Bronchial epithelial cell (primary cell): ENCODE results near the gene IBA57. TPM values are rescaled to one million over a fixed set of nuclear protein-coding genes. Genes with fewer than 3 reads are reported as not detected.

Experiments
- DNase-seq: peaks from one replicate; pipeline ENCODE4 v3.0.0-alpha.2; 2010; ENCODE audit warnings: low read depth
- FAIRE-seq: peaks from 2 replicates; lab custom pipeline; 2011; peaks lifted over from hg19 to GRCh38; lab: Jason Lieb, UNC
- H3K27me3 ChIP-seq: 2 replicates; pipeline ENCODE4 v1.5.1; 2011; ENCODE audit warnings: low read length; ENCODE audit not compliant: control insufficient read depth, insufficient read depth
- H3K36me3 ChIP-seq: 2 replicates; pipeline ENCODE4 v1.5.1; 2011; ENCODE audit warnings: low read length; ENCODE audit not compliant: control insufficient read depth, insufficient read depth
- H3K4me3 ChIP-seq: 2 replicates; pipeline ENCODE4 v1.5.1; 2011; ENCODE audit warnings: mild to moderate bottlenecking, low read depth, low read length, control low read depth
- CTCF ChIP-seq: IDR thresholded peaks from 2 replicates; pipeline ENCODE4 v1.5.1; 2011; ENCODE audit warnings: mild to moderate bottlenecking, moderate library complexity, low read length, control low read depth, inconsistent platforms; ENCODE audit not compliant: insufficient read depth, severe bottlenecking
- total RNA-seq: library from RNA; depleted of rRNA; stranded (reverse); fragments of >200 nt; gene quantifications from 2 replicates; pipeline ENCODE4 v1.2.1, GENCODE V29; 2014

Gene IBA57
- total RNA-seq, 1 donor from 2014 or later: 2.6 TPM

DNA sequence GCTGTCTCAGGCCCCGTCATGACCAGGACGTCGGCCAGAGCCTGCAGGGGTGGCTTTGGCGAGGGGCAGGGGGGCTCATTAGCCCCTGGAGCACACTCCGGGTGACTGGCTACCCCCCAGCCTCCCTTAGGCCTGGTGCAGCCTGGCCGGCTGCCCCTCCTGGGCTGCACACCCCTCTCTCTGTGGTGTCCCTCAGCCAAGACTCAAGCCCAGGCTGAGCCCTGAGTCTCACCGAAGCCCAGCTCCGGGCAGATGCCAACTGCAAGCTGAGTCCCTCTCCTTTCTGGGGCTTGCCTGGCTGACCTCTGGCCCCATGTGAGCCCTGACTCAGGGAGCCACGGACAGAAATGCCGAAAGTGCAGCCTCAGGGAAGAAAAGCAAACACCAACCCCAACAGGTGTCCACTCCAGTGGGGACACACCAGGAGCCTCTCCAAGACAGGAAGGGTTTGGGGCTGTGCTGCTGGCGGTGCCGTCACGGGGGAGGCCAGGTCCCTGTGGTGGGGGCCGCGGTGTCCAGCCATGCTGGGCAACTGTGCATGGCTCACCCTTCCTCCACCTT, 5.3 kb upstream of the IBA57 start:
- H3K4me3 ChIP-seq: no peak overlapping the region
- DNase-seq: no peak
- peaks cover 5% of the 10 kb centered on the region for H3K27me3 ChIP-seq
- no peak for FAIRE-seq
- H3K36me3 ChIP-seq: no peaks in the 10 kb centered on the region
- TF ChIP-seq CTCF: no peak

DNA sequence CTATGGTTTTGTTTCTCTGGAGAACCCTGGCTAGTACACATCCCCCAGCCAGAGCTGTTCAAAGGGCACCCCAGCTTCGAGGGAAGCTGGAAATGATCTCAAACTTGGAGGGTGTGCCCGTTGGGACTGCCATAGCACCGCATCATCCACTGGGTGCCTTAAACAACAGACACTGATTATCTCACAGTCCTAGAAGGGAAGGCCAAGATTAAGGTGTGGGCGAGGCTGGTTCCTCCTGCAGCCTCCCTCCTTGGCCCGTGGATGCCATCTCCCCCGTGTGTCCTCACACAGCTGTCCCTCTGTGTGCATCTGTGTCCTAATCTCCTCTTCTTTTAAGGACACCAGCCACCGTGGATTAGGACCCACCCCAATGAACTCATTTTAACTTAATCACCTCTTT, 4.2 kb upstream of the IBA57 start:
- no peaks in the 10 kb centered on the region for H3K36me3 ChIP-seq
- DNase-seq (peak; percentile 59), FAIRE-seq (no peak)
- no peak overlapping the region for H3K4me3 ChIP-seq
- H3K27me3 ChIP-seq: peaks cover 5% of the 10 kb centered on the region
- TF ChIP-seq CTCF: no peak

- TF ChIP-seq CTCF: no peak
- no peak overlapping the region for H3K4me3 ChIP-seq
- DNase-seq: no peak
- FAIRE-seq: no peak
- no peaks in the 10 kb centered on the region for H3K36me3 ChIP-seq
- H3K27me3 ChIP-seq: peaks cover 5% of the 10 kb centered on the region
Measured at GRCh38 chr1:228161866-228162265, 3.7 kb upstream of the IBA57 start.

DNA sequence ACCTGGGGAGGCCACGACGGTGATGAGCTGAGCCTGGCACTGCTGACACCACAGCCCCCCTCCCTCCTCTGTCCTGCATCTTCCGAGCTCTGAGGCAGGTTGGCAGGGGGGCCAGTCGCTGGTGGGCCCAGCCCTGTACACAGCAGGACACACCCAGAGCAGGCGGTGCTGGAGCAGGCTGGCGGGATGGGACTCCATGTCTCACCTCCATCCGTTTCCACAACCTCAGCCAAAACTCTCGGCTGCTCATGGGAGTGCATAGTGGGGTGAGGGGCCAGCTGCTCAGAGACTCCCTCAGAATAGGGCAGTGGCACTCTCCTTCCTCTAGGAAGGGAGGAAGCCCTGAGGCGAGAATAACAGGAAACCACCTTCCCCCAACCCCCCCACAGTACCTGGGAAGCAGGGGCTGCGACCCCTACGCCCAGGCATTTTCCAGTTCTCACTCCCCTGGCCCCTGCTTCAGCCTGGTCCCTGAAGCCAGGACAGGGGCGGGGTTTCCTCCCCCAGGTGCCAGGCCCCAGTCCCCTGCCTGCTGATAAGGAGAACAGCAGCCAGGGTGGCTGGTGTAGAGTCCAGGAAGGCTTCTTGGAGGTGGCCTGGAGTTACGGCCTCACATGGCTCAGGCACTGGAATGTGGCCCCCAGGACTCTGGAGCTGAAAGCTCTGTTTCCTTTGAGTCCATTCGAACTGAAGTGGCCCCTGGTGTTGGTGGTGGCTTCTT, 3.2 kb upstream of the IBA57 start:
- FAIRE-seq (no peak), DNase-seq (peak; percentile 61)
- no peak for TF ChIP-seq CTCF
- Histone ChIP-seq H3K4me3 (no peak overlapping the region), H3K36me3 (no peaks in the 10 kb centered on the region), H3K27me3 (peaks cover 5% of the 10 kb centered on the region)

- peak; percentile 82 for DNase-seq
- no peak for TF ChIP-seq CTCF
- FAIRE-seq: no peak
- H3K27me3 ChIP-seq: peaks cover 5% of the 10 kb centered on the region
- H3K36me3 ChIP-seq: no peaks in the 10 kb centered on the region
- H3K4me3 ChIP-seq: no peak overlapping the region
Measured at GRCh38 chr1:228163007-228163753, 2.4 kb upstream of the IBA57 start.
